ENCODE results near the gene LRP4. TPM values are rescaled to one million over a fixed set of nuclear protein-coding genes. Genes with fewer than 3 reads are reported as not detected.

LRP4 gene
- polyA plus RNA-seq, 5 donors = 20.1 to 36.0 (median 24.2) TPM

- DNase-seq = no peak
Observed at GRCh38 chr11:46896719-46897406, 21.5 kb downstream of the LRP4 start.

- DNase-seq = no peak
Observed at GRCh38 chr11:46895821-46896220, 22.5 kb downstream of the LRP4 start.

GRCh38 chr11:46894961-46895360 is 23.4 kb downstream of the LRP4 start:
- DNase-seq = no peak

GRCh38 chr11:46894506-46894905 is 23.8 kb downstream of the LRP4 start:
- no peak for DNase-seq

GRCh38 chr11:46892838-46893237 is 25.5 kb downstream of the LRP4 start:
- no peak for DNase-seq

- DNase-seq = no peak
Observed at GRCh38 chr11:46892109-46892508, 26.2 kb downstream of the LRP4 start.

GRCh38 chr11:46890665-46891064 is 27.7 kb downstream of the LRP4 start:
- no peak for DNase-seq

- peak; percentile 43 to 74 for DNase-seq
Observed at GRCh38 chr11:46889689-46890475, 28.5 kb downstream of the LRP4 start.

- DNase-seq = no peak
Observed at GRCh38 chr11:46889251-46889650, 29.1 kb downstream of the LRP4 start.

- no peak for DNase-seq
Observed at GRCh38 chr11:46888636-46889035, 29.7 kb downstream of the LRP4 start.

GRCh38 chr11:46886211-46886610 is 32.1 kb downstream of the LRP4 start:
- DNase-seq = no peak

- no peak for DNase-seq
Observed at GRCh38 chr11:46879056-46879585, 39.2 kb downstream of the LRP4 start.

GRCh38 chr11:46877580-46877979 is 40.8 kb downstream of the LRP4 start:
- no peak for DNase-seq

- DNase-seq = no peak
Observed at GRCh38 chr11:46876471-46876870, 41.9 kb downstream of the LRP4 start.

- no peak for DNase-seq
Observed at GRCh38 chr11:46874586-46874985, 43.8 kb downstream of the LRP4 start.

- no peak for DNase-seq
Observed at GRCh38 chr11:46868912-46869311, 49.4 kb downstream of the LRP4 start.

GRCh38 chr11:46865340-46865739 is 53.0 kb downstream of the LRP4 start:
- DNase-seq = no peak

- DNase-seq = no peak
Observed at GRCh38 chr11:46860218-46860617, 58.1 kb downstream of the LRP4 start.

- DNase-seq = no peak
Observed at GRCh38 chr11:46858920-46859546, 59.3 kb downstream of the LRP4 start.

GRCh38 chr11:46857666-46858065 is 60.7 kb downstream of the LRP4 start:
- DNase-seq = no peak

GRCh38 chr11:46856605-46857343 is 61.6 kb downstream of the LRP4 start:
- DNase-seq = no peak

GRCh38 chr11:46855863-46856262 is 62.5 kb downstream of the LRP4 start:
- no peak for DNase-seq

Measured in right lung (tissue), 5 donors.